HG03565 (cell line): ENCODE data around the gene BRME1.

Experiments
- ATAC-seq: cut with Tn5 transposase; IDR thresholded peaks from one replicate; pipeline ENCODE4 v1.9.1; 2021; ENCODE audit warnings: mild to moderate bottlenecking, moderate library complexity; ENCODE audit not compliant: unreplicated experiment

Gene BRME1

GRCh38 chr19:13905634-13906520 is at the start of gene BRME1, which contains the start of gene CC2D1A:
BRME1 (minus strand) TSS chr19:13906117; CDS start chr19:13904892, 1,225 bp downstream.
CC2D1A (plus strand) TSS chr19:13906201; CDS start chr19:13906442, 241 bp downstream.
- peak; percentile 88 for ATAC-seq

- no peak for ATAC-seq
Observed at GRCh38 chr19:13954185-13954584, 48.3 kb upstream of the BRME1 start.

- ATAC-seq: no peak
Observed at GRCh38 chr19:13952931-13953531, 47.1 kb upstream of the BRME1 start.

- peak; percentile 97 for ATAC-seq
Observed at GRCh38 chr19:13952154-13952930, 46.4 kb upstream of the BRME1 start, which contains the start of gene DCAF15. DCAF15 (plus strand) TSS chr19:13952509; CDS start chr19:13952513, 4 bp downstream.

GRCh38 chr19:13951799-13952153 is 45.9 kb upstream of the BRME1 start:
- ATAC-seq: no peak

GRCh38 chr19:13951043-13951442 is 45.1 kb upstream of the BRME1 start:
- no peak for ATAC-seq

- ATAC-seq: no peak
Observed at GRCh38 chr19:13946414-13946813, 40.5 kb upstream of the BRME1 start.

GRCh38 chr19:13942023-13942684 is 36.2 kb upstream of the BRME1 start:
- ATAC-seq: no peak

- no peak for ATAC-seq
Observed at GRCh38 chr19:13938301-13939064, 32.6 kb upstream of the BRME1 start, which contains the start of gene PODNL1. PODNL1 (minus strand) TSS chr19:13938417; CDS start chr19:13938181, 236 bp downstream.

DNA sequence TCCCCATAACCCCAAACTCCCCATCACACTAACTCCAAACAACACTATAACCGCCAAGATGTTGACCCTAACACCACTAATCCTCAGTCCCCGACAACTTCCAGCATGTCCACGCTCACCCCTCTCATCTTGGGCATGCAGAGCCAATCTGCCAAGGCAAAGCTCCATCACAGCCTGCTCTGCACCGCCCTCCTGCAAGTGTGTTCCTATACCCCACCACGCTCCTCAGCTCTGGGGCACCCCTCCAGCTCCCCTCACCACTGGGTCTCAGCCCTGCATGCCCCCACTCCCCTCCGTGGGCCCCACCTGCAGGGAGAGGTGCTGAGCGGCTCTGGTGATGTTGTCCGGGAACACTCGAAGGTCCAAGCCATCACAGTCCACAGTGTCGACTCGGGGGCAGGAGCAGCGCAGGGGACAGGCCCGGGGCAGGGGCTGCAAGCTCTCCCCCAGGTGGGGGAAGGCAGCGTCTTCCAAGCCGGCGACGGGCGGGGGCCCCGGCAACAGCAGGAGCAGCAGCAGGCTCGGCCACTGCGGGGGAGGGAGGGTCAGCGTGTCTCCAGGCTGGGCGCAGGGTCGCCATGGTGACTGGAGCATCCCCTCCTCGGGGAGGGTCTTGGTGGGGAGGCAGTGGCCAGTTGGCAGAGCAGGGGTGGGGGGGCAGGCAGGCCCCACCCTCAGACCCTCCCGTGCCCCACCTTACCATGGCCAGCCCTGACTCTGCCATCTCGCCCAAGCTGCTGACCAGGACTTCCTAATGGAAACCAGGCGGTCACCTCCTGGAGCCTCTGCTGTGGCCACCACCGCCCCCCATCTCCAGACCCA is 31.8 kb upstream of the BRME1 start:
- no peak for ATAC-seq

DNA sequence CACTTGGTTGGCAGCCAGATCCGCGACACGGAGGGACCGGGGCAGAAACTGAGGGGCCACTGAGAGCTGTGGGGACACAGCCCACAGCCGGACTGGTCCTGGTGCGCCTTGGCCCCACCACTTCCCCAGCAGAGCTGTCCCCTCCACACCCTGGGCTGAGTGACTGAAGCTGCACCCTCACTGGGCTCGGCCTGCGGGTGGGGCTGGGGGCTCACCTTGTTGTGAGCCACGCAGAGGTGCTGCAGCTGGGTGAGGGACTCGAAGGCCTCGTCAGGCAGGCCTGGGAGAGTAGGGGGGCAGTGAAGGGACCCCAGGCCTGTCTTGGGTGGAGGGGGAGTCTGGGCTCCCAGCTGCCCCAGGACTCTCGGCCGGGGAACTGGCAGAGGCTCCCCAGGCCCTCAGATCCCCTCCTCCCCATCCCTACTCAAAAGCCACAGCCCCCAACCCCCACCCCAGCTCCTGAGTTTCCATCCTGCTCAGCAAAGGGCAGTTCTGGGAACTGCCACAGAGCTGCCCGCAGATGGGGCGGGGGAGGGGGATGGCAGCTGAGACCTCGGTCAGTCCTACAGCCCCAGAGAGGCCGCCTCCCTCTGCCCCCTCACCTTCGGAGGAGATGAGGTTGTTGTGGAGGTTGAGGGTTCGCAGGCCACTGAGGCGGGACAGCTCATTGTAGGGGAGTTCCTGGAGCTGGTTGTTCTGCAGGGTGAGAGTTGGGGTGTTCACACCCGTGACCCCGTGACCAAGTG is 30.0 kb upstream of the BRME1 start:
- ATAC-seq: no peak

GRCh38 chr19:13934785-13935109 is 28.8 kb upstream of the BRME1 start:
- no peak for ATAC-seq

- ATAC-seq: no peak
Observed at GRCh38 chr19:13932911-13933393, 27.0 kb upstream of the BRME1 start.

DNA sequence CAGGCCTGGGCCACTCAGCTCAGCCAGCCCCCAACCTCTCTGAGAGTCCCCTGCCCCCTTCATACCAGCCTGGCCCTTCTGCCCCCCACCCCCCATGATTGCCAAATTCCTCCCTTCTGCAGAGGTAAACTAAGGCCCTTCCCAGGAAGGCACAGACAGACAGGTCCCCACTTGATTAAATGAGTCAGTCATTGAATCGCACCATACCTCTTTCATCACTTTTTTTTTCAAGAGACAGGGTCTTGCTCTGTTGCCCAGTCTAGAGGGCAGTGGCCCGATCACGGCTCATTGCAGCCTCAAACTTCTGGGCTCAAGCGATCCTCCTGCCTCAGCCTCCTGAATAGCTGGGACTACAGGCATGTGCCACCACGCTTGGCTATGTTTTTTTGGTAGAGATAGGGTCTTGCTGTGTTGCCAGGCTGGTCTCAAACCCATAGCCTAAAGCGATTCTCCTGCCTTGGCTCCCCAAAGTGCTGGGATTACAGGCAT is 26.3 kb upstream of the BRME1 start:
- no peak for ATAC-seq

GRCh38 chr19:13931391-13932148 is 25.7 kb upstream of the BRME1 start:
- no peak for ATAC-seq

- ATAC-seq: no peak
Observed at GRCh38 chr19:13930402-13930801, 24.5 kb upstream of the BRME1 start.

DNA sequence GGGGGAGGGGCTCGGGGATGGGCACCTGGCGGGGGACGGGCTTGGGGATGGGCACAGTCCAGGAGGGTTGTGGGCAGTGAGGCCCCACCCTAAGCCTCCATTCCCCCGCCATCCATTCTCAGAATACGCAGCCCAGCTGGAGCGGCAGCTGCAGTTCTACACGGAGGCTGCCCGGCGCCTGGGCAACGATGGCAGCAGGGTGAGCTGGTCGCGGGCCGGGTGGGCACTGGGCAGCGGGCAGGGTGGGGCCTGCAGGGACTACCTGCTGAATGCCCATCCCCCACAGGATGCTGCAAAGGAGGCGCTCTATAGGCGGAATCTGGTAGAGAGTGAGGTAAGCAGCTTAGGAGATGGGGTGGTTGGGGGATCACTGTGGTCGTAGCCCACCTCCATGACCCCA is 24.0 kb upstream of the BRME1 start:
- ATAC-seq: no peak

DNA sequence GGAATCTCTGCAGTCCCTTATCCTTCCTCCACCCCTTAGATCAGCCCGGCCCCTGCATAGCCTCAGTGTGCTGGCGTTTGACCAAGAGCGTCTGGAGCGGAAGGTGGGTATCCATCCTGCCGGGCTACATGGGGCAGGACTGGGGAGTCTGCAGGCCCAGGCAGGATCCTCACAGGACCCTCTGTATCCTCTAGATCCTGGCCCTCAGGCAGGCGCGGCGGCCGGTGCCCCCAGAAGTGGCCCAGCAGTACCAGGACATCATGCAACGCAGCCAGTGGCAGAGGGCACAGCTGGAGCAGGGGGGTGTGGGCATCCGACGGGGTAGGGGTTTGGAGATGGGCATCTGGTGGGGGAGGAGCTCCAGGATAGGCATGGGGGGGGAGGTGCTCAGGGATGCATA is 23.4 kb upstream of the BRME1 start:
- ATAC-seq: no peak
